Liver (tissue), 9 donors: ENCODE measurements around the gene RNPEPL1. TPM values are rescaled to one million over a fixed set of nuclear protein-coding genes. Genes with fewer than 3 reads are reported as not detected.

Experiments
- DNase-seq: peaks from one replicate; pipeline ENCODE4 v3.0.0-alpha.2; 2017; ENCODE audit warnings: low spot score
- H3K27ac ChIP-seq, 2 donors: one replicate each; pipeline ENCODE4 v1.7.0; 2013; ENCODE audit warnings: inconsistent platforms in 2 of 2, low read length in 2 of 2, control low read depth in 1 of 2, low read depth in 1 of 2, mild to moderate bottlenecking in 1 of 2
- H3K27me3 ChIP-seq, 4 donors: one replicate each; pipeline versions ENCODE4 v1.6.1 to v1.7.0; 2013; ENCODE audit warnings: low read length in 3 of 4, inconsistent platforms in 1 of 4, mild to moderate bottlenecking in 1 of 4, moderate library complexity in 1 of 4; ENCODE audit not compliant: control insufficient read depth in 4 of 4, insufficient read depth in 4 of 4
- H3K36me3 ChIP-seq, 4 donors: one replicate each; pipeline versions ENCODE4 v1.6.1 to v1.7.0; 2013; ENCODE audit warnings: low read length in 3 of 4, mild to moderate bottlenecking in 3 of 4, low read depth in 1 of 4, moderate library complexity in 1 of 4; ENCODE audit not compliant: control insufficient read depth in 4 of 4, insufficient read depth in 3 of 4
- H3K4me1 ChIP-seq, 4 donors: one replicate each; pipeline versions ENCODE4 v1.6.1 to v1.7.0; 2013; ENCODE audit warnings: low read length in 3 of 4, mild to moderate bottlenecking in 3 of 4, moderate library complexity in 1 of 4; ENCODE audit not compliant: control insufficient read depth in 4 of 4, insufficient read depth in 4 of 4
- H3K4me3 ChIP-seq, 3 donors: one replicate each; pipeline versions ENCODE4 v1.6.1 to v1.7.0; 2013; ENCODE audit warnings: low read length in 3 of 3, control low read depth in 1 of 3, low read depth in 1 of 3, mild to moderate bottlenecking in 1 of 3
- H3K9ac ChIP-seq, 2 donors: one replicate each; pipeline ENCODE4 v1.7.0; 2013; ENCODE audit warnings: low read length in 2 of 2, mild to moderate bottlenecking in 2 of 2, moderate library complexity in 2 of 2, control low read depth in 1 of 2, low read depth in 1 of 2
- H3K9me3 ChIP-seq, 4 donors: one replicate each; pipeline versions ENCODE4 v1.6.1 to v1.7.0; 2013; ENCODE audit warnings: low read length in 3 of 4; ENCODE audit not compliant: control insufficient read depth in 4 of 4
- ATF3 ChIP-seq: IDR thresholded peaks from 2 replicates; pipeline ENCODE4 v1.6.1; 2016; ENCODE audit warnings: antibody characterized with exemption
- EGR1 ChIP-seq, 2 donors: IDR thresholded peaks; 2 replicates each; pipeline ENCODE4 v1.6.1; 2016 to 2018; ENCODE audit warnings: antibody characterized with exemption in 2 of 2, low read depth in 2 of 2
- FOXA1 ChIP-seq: IDR thresholded peaks from 2 replicates; pipeline ENCODE4 v1.6.1; 2016; ENCODE audit warnings: antibody characterized with exemption
- FOXA2 ChIP-seq: IDR thresholded peaks from 2 replicates; pipeline ENCODE4 v1.6.1; 2016; ENCODE audit warnings: antibody characterized with exemption
- GABPA ChIP-seq, 2 donors: IDR thresholded peaks in 1 of 2; conservative IDR thresholded peaks in 1 of 2; 2 replicates each; pipeline ENCODE4 v1.6.1; 2016; ENCODE audit warnings: antibody characterized with exemption in 2 of 2, mild to moderate bottlenecking in 1 of 2, moderate library complexity in 1 of 2
- HNF4A ChIP-seq, 2 donors: conservative IDR thresholded peaks; 2 replicates each; pipeline ENCODE4 v1.6.1; 2016; ENCODE audit warnings: antibody characterized with exemption in 2 of 2, mild to moderate bottlenecking in 2 of 2
- HNF4G ChIP-seq: IDR thresholded peaks from 2 replicates; pipeline ENCODE4 v1.6.1; 2016; ENCODE audit warnings: antibody characterized with exemption
- JUND ChIP-seq, 2 donors: IDR thresholded peaks; 2 replicates each; pipeline ENCODE4 v1.6.1; 2016; ENCODE audit warnings: antibody characterized with exemption in 2 of 2
- NR2F2 ChIP-seq: IDR thresholded peaks from 2 replicates; pipeline ENCODE4 v1.6.1; 2016; ENCODE audit warnings: antibody characterized with exemption
- RAD21 ChIP-seq, 2 donors: IDR thresholded peaks; 2 replicates each; pipeline ENCODE4 v1.6.1; 2016; ENCODE audit warnings: antibody characterized with exemption in 2 of 2, mild to moderate bottlenecking in 2 of 2
- REST ChIP-seq: IDR thresholded peaks from 2 replicates; pipeline ENCODE4 v1.6.1; 2016; ENCODE audit warnings: antibody characterized with exemption, mild to moderate bottlenecking
- RXRA ChIP-seq, 2 donors: IDR thresholded peaks; 2 replicates each; pipeline ENCODE4 v1.6.1; 2017 to 2018; ENCODE audit warnings: antibody characterized with exemption in 2 of 2, mild to moderate bottlenecking in 1 of 2
- SP1 ChIP-seq: IDR thresholded peaks from 2 replicates; pipeline ENCODE4 v1.6.1; 2018; ENCODE audit warnings: antibody characterized with exemption, mild to moderate bottlenecking
- TAF1 ChIP-seq: conservative IDR thresholded peaks from 2 replicates; pipeline ENCODE4 v1.6.1; 2016; ENCODE audit warnings: antibody characterized with exemption, mild to moderate bottlenecking
- YY1 ChIP-seq: IDR thresholded peaks from 2 replicates; pipeline ENCODE4 v1.6.1; 2016; ENCODE audit warnings: antibody characterized with exemption, mild to moderate bottlenecking
- ZBTB33 ChIP-seq: IDR thresholded peaks from 2 replicates; pipeline ENCODE4 v1.6.1; 2016; ENCODE audit warnings: antibody characterized with exemption
- WGBS: extraction: QIAGEN DNeasy Blood & Tissue Kit; methylation state at CpG from one replicate; pipeline ENCODE4 v1.1.7; 2013; 5-methylcytosine and 5-hydroxymethylcytosine counted together
- polyA plus RNA-seq, 2 donors: library from polyadenylated mRNA; stranded (reverse) in 1 of 2; unstranded in 1 of 2; fragments of 200-250 nt in 1 of 2; fragments of >200 nt in 1 of 2; fragmentation: Nextera tagmentation in 1 of 2; extraction: Ambion mirVana in 1 of 2; gene quantifications; one replicate each; pipeline versions ENCODE4 v1.2.1 to v1.2.3, GENCODE V29; 2013 to 2015
- total RNA-seq, 2 donors: library from RNA; depleted of rRNA; stranded (reverse); fragments of >200 nt; gene quantifications; one replicate each; pipeline ENCODE4 v1.2.3, GENCODE V29; 2014
- TF ChIP-seq, protein P1 (sequence below): fragments of 150-350 bp; IDR thresholded peaks from 2 replicates; pipeline ENCODE4 v1.5.1; 2017; ENCODE audit warnings: improper control_type of control experiment, low read depth, low read length; ENCODE audit not compliant: missing input control
- TF ChIP-seq, protein P2 (sequence below): IDR thresholded peaks from 2 replicates; pipeline ENCODE4 v1.6.1; 2016; ENCODE audit warnings: antibody characterized with exemption
- donor health status: healthy.
- donor health status: healthy.
- donor health status: healthy.
- donor health status: healthy.
- donor health status: healthy.

RNPEPL1 gene
- total and polyA plus RNA-seq, 4 donors = 24.8 to 43.9 (median 29.4) TPM

GRCh38 chr2:240560480-240561324, 7.6 kb upstream of the RNPEPL1 start:
- Histone ChIP-seq H3K36me3 (no peaks in the 10 kb centered on the region), H3K27me3 (no peaks in the 10 kb centered on the region), H3K4me1 (peaks cover 15 to 42% (median 24%) of the 10 kb centered on the region in 4 donors), H3K9ac (peak overlapping the region; percentile 78 to 83), H3K9me3 (no peaks in the 10 kb centered on the region), H3K4me3 (peak overlapping the region; percentile 71 to 87 (median 77)), H3K27ac (peak overlapping the region; percentile 99)
- TF ChIP-seq GABPA (IDR thresholded peaks at IDR 0.05 in 1 of 2, conservative IDR thresholded peaks at IDR 0.05 in 1 of 2) = peak; percentile 74 to 91
- peak; percentile 11 to 13 for TF ChIP-seq RAD21 (IDR thresholded peaks at IDR 0.05)
- TF ChIP-seq SP1 = peak; percentile 81
- no peak for TF ChIP-seq HNF4G
- TF ChIP-seq, protein P1, sequence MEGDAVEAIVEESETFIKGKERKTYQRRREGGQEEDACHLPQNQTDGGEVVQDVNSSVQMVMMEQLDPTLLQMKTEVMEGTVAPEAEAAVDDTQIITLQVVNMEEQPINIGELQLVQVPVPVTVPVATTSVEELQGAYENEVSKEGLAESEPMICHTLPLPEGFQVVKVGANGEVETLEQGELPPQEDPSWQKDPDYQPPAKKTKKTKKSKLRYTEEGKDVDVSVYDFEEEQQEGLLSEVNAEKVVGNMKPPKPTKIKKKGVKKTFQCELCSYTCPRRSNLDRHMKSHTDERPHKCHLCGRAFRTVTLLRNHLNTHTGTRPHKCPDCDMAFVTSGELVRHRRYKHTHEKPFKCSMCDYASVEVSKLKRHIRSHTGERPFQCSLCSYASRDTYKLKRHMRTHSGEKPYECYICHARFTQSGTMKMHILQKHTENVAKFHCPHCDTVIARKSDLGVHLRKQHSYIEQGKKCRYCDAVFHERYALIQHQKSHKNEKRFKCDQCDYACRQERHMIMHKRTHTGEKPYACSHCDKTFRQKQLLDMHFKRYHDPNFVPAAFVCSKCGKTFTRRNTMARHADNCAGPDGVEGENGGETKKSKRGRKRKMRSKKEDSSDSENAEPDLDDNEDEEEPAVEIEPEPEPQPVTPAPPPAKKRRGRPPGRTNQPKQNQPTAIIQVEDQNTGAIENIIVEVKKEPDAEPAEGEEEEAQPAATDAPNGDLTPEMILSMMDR = peak; percentile 42
- TF ChIP-seq ATF3 = no peak
- no peak for TF ChIP-seq FOXA2
- TF ChIP-seq ZBTB33 = no peak
- TF ChIP-seq, protein P2, sequence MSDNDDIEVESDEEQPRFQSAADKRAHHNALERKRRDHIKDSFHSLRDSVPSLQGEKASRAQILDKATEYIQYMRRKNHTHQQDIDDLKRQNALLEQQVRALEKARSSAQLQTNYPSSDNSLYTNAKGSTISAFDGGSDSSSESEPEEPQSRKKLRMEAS = peak; percentile 40
- TF ChIP-seq JUND (IDR thresholded peaks at IDR 0.05) = no peak
- TF ChIP-seq FOXA1 = no peak
- peak in 1 of 2 donors; percentile 12 for TF ChIP-seq HNF4A (conservative IDR thresholded peaks at IDR 0.05)
- TF ChIP-seq NR2F2 = no peak
- peak; percentile 25 to 38 for TF ChIP-seq RXRA (IDR thresholded peaks at IDR 0.05)
- no peak for TF ChIP-seq REST
- TF ChIP-seq YY1 = peak; percentile 83
- peak; percentile 89 for TF ChIP-seq TAF1
- TF ChIP-seq EGR1 (IDR thresholded peaks at IDR 0.05; ENCODE audit: low read depth in 2 of 2) = peak; percentile 80 to 81
- DNase-seq = peak; percentile 100
- WGBS = under 1% methylated on average over 101 of the region's 101 CpGs
